Fibroblast of villous mesenchyme (primary cell): ENCODE data around the gene CSRP1. TPM values are rescaled to one million over a fixed set of nuclear protein-coding genes. Genes with fewer than 3 reads are reported as not detected.

Experiments used
- DNase-seq: peaks from one replicate; pipeline ENCODE4 v3.0.0-alpha.2; 2010; ENCODE audit warnings: low read depth
- H3K4me3 ChIP-seq: 2 replicates; pipeline ENCODE4 v1.5.1; 2011; ENCODE audit warnings: low read depth, mild to moderate bottlenecking, low read length
- total RNA-seq: library from RNA; depleted of rRNA; stranded (reverse); fragments of >200 nt; gene quantifications from 2 replicates; pipeline ENCODE4 v1.2.3, GENCODE V29; 2012
- TF ChIP-seq, protein P1 (sequence below): IDR thresholded peaks from 2 replicates; pipeline ENCODE4 v1.5.1; 2012; ENCODE audit warnings: low read depth, mild to moderate bottlenecking, low read length; ENCODE audit not compliant: insufficient read depth

CSRP1 gene
- total RNA-seq, 1 donor, result 931 TPM

DNA sequence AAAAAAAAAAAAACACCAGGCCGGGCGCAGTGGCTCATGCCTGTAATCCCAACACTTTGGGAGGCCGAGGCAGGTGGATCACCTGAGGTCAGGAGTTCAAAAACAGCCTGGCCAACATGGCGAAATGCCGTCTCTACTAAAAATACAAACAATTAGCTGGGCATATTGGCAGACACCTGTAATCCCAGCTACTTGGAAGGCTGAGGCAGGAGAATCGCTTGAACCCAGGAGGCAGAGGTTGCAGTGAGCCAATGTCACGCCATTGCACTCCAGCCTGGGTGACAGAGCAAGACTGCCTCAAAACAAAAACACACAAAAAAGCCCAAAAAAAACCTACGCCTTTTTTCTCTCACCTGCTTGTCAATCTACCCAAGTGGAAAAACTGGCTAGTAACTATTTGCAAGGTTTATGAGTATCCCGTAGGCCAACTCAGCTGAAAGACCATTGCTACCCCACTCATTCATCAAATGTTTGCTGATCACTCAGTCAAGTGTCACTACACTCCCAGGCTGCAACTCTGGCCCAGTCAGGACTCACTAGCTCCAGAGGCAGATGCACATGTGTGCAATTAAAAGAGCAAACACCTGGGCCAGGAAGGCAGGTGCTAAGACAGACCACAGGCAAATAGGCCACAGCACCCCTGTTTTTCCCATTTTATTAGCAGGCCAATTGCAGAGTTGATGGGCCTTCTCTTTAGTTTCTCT lies 2.0 kb downstream of the CSRP1 start:
- H3K4me3 ChIP-seq, result peak overlapping the region; percentile 73
- TF ChIP-seq, protein P1, sequence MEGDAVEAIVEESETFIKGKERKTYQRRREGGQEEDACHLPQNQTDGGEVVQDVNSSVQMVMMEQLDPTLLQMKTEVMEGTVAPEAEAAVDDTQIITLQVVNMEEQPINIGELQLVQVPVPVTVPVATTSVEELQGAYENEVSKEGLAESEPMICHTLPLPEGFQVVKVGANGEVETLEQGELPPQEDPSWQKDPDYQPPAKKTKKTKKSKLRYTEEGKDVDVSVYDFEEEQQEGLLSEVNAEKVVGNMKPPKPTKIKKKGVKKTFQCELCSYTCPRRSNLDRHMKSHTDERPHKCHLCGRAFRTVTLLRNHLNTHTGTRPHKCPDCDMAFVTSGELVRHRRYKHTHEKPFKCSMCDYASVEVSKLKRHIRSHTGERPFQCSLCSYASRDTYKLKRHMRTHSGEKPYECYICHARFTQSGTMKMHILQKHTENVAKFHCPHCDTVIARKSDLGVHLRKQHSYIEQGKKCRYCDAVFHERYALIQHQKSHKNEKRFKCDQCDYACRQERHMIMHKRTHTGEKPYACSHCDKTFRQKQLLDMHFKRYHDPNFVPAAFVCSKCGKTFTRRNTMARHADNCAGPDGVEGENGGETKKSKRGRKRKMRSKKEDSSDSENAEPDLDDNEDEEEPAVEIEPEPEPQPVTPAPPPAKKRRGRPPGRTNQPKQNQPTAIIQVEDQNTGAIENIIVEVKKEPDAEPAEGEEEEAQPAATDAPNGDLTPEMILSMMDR, result no peak
- no peak for DNase-seq

- TF ChIP-seq, protein P1, result no peak
- H3K4me3 ChIP-seq, result peak overlapping the region; percentile 40
- DNase-seq, result peak; percentile 95
These were observed 2.7 kb downstream of the CSRP1 start for GRCh38 chr1:201504179-201504631.

DNA sequence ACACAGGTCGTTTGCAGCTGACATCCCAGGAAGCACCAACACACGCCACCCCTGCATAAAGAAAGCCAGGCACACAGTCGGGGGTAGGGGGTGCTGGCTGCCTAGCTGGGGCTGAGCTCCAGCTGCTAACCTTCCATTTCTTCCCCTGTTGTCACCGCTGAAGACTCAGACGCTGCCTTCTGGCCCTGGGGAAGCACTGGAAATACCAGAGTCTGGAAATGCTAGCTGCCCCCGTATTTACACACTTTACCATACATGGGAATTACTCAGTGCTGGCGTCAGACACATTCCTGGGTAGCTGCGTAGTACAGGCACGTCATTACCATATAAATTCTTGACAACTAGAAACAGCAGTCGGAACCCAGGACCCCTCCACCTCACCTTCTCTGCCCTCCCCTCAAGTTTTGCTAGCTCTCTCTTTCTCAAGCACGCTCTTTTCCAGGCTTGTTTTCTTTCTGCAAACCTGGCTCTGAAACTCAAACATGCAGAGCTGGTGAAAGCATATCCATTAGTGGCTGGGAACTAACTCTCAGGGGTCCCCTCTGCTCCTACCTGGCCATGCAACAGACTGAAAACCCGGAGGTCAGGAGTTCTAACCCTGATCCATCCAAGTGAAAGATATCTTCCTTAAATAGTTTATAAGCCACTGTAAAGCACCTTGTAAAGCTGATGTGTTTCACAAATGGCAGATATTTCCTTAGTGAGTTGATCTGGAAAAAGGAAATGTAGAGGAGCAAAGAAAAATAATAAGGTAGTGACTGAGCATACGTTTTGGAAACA lies 3.3 kb downstream of the CSRP1 start:
- TF ChIP-seq, protein P1, result no peak
- DNase-seq, result peak; percentile 99
- peak overlapping the region; percentile 40 for H3K4me3 ChIP-seq

DNA sequence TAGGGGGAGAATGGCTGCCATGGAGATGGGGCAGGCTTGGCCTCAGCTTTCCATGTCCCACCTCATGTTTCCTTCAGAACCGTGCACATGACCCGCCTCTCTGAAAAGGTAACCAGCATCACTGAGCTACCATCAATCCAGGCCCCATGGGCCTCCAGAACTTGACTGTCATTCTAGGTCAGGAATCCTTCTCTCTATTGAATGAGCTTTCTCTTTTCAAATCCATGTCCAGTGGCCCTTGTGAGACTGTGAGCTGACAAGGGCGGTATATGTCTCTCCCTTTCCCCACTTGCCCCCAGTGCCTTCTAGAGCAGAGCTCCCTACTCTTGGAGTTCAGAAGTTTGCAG lies 4.4 kb downstream of the CSRP1 start:
- no peak overlapping the region for H3K4me3 ChIP-seq
- TF ChIP-seq, protein P1, result no peak
- DNase-seq, result no peak

DNA sequence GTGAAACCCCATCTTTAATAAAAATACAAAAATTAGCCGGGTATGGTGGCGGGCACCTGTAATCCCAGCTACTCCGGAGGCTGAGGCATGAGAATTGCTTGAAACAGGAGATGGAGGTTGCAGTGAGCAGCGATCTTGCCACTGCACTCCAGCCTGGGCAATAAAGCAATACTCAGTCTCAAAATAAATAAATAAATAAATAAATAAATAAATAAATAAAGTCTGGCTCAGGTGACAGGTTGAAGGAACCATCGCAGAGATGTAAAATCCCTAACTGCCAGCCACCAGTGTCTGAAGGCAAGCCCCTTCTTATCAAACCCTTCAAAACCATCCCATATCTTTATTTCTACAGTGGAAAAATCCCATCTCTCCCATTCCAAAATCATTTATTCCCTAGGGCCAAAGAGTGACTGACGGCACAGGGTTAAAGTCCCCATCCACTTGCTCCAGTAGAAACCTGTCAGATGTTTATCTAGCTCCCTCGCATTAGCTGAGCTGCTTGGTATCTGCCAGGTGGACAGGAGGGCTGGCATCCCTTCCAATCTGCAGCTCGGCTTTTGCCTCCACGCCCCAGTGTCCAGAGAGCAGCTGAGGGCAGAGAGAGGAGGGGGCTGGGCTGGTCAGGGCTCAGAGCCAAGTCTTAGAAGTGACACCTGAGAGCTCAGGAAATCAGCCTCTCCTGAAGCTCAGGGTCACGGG lies 5.0 kb downstream of the CSRP1 start:
- TF ChIP-seq, protein P1, result no peak
- H3K4me3 ChIP-seq, result no peak overlapping the region
- DNase-seq, result no peak

- H3K4me3 ChIP-seq, result no peak overlapping the region
- TF ChIP-seq, protein P1, result no peak
- peak; percentile 65 for DNase-seq
These were observed 5.8 kb downstream of the CSRP1 start for GRCh38 chr1:201501144-201501543.
